ENCODE data around the gene TRIM10. TPM values are rescaled to one million over a fixed set of nuclear protein-coding genes. Genes with fewer than 3 reads are reported as not detected.
"Not testable (repeated sequence)": the region's sequence is repeated elsewhere in the genome, so short reads cannot be mapped to it uniquely, and the experiment has no call there.

Gene TRIM10
- total RNA-seq, 4 donors from 2014 or later: 0.09 TPM; not detected in 3

- no peak for DNase-seq (ENCODE audit: low spot score)
- ATAC-seq (ENCODE audit: low FRiP score): no peak
- no peak for TF ChIP-seq CTCF (IDR thresholded peaks at IDR 0.05)
These were observed 15.2 kb downstream of the TRIM10 start for GRCh38 chr6:30145818-30146217.

DNA sequence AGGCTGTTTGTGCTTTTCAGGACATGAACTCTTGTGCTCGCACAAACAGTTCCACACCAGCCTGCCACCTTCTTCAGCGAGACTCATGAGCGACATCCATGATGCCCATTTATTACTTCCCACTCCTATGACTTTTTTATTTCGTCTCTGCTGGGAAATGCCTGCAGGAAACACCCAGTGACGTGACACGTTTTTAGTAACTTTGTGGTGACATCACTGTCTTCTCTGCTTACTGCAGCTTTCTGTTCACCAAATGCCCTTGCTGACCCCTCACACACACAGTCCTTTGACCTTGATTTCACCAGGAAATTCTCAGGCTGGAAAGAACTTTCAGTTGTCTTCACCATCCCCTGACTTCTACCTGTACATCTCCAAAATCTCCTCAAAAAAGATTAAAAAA, 16.2 kb downstream of the TRIM10 start:
- no peak for TF ChIP-seq CTCF (IDR thresholded peaks at IDR 0.05)
- DNase-seq (ENCODE audit: low spot score): no peak
- ATAC-seq (ENCODE audit: low FRiP score): no peak

GRCh38 chr6:30143780-30144179, 17.2 kb downstream of the TRIM10 start:
- DNase-seq (ENCODE audit: low spot score): no peak
- no peak for ATAC-seq (ENCODE audit: low FRiP score)
- no peak for TF ChIP-seq CTCF (IDR thresholded peaks at IDR 0.05)

GRCh38 chr6:30142665-30143064, 18.3 kb downstream of the TRIM10 start:
- TF ChIP-seq CTCF (IDR thresholded peaks at IDR 0.05): no peak

DNA sequence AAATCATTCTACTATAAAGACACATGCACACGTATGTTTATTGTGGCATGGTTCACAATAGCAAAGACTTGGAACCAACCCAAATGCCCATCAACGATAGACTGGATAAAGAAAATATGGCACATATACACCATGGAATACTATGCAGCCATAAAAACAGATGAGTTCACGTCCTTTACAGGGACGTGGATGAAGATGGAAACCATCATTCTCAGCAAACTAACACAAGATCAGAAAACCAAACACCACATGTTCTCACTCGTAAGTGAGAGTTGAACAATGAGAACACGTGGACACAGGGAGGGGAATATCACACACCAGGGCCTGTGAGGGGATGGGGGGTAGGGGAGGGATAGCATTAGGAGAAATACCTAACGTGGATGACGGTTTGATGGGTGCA, 20.8 kb downstream of the TRIM10 start:
- ATAC-seq (ENCODE audit: low FRiP score); DNase-seq (ENCODE audit: low spot score): not testable (repeated sequence)

More at GRCh38 chr6:30142665-30143064, 18.3 kb downstream of the TRIM10 start:
- ATAC-seq (ENCODE audit: low FRiP score): no peak
- no peak for DNase-seq (ENCODE audit: low spot score)

GRCh38 chr6:30136570-30137286, 24.3 kb downstream of the TRIM10 start:
- no peak for TF ChIP-seq CTCF (IDR thresholded peaks at IDR 0.05)
- no peak for ATAC-seq (ENCODE audit: low FRiP score)
- DNase-seq (ENCODE audit: low spot score): no peak

GRCh38 chr6:30135757-30136156, 25.3 kb downstream of the TRIM10 start, which contains the start of gene TRIM40:
TSS of gene TRIM40 (plus strand) at chr6:30136140. CDS start at chr6:30137037, 897 bp downstream.
- DNase-seq (ENCODE audit: low spot score) (no peak), ATAC-seq (ENCODE audit: low FRiP score) (no peak)
- no peak for TF ChIP-seq CTCF (IDR thresholded peaks at IDR 0.05)

Measured in omental fat pad (tissue), 4 donors.